HT-29 (cell line): Measurements from ENCODE around the gene MMP24. TPM values are rescaled to one million over a fixed set of nuclear protein-coding genes. Genes with fewer than 3 reads are reported as not detected.
A peak's percentile ranks its signal among the peaks of the same experiment; 100 is the strongest.
"Not testable (repeated sequence)": the region's sequence is repeated elsewhere in the genome, so short reads cannot be mapped to it uniquely, and the experiment has no call there.

ENCODE experiments used
- DNase-seq: peaks from one replicate; pipeline ENCODE4 v3.0.0-alpha.2; 2015; ENCODE audit warnings: low spot score
- small RNA-seq: library from RNA; depleted of rRNA; stranded (forward); fragments of <200 nt; gene quantifications from one replicate; pipeline ENCODE3, GENCODE V24; 2014
- total RNA-seq: library from RNA; depleted of rRNA; stranded (reverse); fragments of >200 nt; shearing (Covaris generic); gene quantifications from 2 replicates; pipeline ENCODE4 v1.2.3, GENCODE V29; 2014; rRNA removed

The MMP24 gene
- total RNA-seq, 1 experiment from 2014 or later, result 5.7 TPM

DNA sequence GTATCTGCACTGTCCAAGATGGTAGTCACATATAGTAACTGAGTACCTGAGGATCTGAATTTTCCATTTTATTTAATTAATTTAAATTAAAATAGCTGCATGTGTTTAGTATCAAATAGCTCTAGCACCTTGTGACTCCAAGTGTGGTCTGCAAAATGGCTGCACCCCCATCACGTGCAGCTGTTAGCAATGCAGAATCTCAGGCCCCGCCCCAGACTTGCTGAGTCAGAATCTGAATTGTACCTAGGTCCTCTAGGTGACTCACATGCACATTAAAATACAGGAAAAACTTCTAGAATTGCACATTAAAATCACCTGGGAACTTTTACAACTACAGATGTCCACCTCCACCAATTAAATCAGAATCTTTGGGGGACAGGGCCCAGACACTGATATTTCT is 84.9 kb downstream of the MMP24 start:
- peak; percentile 58 for DNase-seq

DNA sequence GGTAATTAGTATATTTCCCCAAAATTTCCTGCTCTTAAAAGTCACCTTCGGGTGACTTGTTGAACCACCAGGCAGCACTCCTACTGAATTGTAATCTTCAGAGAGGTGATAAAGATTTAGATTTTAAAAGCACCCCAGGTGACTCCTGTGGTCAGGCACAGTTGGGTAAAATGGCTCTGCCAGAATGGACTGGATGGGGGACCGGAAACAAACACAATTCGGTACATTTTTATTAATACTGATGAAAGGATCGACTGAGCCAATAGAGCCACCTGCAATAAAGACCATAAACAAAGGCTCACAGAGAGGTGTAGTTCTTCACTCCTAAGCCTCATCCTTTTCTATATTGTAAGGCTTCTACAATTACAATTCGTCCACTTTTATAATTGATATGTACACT is 85.3 kb downstream of the MMP24 start:
- no peak for DNase-seq

DNA sequence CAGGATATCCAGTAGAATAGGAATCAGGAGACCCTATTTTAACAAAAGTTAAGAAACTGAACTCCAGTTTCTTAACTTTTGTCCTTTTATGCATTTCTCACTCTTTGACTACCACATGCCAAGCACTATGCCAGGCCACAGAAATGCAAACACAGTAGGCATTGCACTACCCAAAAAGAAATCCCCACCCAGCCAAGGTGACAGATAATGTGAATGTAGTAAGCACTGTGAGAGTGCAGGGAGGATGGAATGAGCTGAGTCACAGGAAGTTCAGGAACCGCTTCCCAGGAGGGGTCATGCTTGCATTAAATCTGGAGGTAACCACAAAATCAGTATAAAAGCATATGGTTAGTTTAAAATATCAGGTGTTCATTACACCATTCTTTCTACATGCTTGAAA is 85.8 kb downstream of the MMP24 start:
- DNase-seq, result peak; percentile 89

DNA sequence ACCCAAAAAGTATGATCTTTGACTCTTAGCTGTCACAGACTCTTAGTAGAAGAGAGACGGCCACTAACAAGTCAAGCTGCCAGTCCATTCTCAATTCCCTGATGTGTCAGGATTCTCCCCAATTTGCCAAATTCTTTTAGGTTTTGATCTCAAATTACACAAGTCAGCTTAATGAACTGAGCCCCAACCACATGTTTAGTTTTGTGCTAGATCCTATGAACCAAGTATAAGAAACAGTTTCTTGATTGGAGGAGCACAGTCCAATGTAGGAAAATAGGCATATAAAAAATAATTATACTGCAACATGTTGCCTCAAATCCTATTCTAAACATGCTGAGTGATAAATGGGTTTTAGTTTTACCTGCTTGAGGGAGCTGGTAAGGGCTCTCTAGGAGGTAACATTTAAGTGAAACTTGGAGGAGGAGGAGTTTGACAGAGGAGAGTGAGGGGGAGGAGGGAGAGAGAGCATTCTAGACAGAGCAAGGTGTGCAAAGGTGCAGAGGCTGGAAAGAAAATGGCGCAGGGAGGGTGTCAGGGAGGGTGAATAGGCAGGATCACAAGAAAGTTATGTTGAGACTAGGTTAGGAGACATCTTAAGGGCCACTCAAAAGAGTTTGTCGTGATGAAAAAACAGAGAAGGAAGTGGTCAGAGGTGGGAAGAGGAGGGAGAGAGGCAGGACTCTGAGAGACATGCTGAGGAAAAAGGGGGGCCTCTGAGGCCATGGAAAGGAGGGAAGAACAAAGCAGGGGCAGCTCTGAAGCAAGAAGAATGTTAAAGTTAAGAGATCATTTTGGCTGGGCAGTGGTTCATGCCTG is 88.5 kb downstream of the MMP24 start:
- no peak for DNase-seq

DNA sequence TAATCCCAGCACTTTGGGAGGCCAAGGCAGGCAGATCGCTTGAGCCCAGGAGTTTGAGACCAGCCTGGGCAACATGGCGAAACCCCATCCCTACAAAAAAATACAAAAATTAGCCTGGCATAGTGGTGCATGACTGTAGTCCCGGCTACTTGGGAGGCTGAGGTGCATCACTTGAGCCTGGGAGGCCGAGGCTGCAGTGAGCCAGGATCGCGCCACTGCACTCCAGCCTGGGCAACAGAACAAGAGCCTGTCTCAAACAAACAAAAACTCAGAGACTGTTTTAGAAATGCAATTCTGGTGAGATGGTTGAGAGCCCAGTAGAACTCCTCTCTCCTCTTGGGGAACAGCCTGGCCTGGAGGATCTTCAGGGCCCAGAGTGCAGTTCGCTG is 89.1 kb downstream of the MMP24 start:
- DNase-seq, result not testable (repeated sequence)

DNA sequence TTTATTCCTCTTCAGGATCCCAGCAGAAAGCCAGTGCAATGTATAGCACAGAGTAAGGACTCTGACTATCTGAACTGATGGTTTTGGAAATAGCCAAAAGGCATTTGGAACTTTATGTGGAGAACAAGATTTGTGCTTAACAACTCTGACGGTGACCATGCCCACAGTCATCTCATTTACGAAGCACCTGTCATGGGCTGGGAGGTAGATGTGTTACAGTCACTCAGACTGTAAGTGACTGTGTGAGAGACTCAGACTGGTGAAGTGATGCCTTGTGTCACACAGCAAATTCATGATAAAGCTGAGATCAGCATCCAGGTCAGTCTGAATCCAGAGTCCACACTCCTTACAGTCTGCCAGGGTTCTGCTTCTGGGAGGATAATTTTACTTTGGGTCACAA is 89.6 kb downstream of the MMP24 start:
- no peak for DNase-seq

DNA sequence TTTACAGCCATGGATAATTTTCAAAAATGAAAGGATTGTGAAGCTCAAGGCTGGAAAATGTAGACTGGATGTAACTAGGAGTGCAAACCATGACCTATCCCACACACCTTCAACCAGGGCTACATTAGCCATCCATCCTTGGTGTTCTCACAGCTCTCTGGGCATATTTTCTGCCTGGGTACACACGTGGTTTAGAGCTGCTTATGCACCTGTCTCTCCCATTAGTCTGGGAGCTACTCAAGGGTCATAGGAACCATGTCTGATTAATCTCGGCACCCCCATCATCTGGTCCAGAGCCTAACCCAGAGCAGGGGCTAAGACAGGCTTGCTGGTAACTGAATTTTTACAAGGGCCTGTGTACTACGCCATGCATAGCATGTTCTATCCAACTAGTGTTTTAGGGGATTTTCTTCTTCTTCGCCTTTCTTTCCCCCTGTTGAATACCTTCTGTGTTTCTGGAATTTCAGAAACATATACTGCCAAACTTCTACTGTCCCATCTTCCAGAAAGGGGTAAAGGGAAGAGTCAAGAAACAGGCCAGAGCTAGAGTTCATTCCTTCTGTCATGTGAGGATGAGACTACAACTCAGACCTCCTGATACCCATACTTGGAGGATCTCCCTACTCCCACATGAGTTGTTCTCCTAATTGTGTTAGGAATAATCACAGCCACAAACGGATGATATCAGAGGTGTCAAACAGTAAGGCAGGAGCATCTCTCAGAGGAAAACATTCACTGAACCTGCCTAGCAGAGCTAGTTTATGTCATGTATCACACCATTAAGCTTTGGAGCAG is 91.1 kb downstream of the MMP24 start:
- no peak for DNase-seq

DNA sequence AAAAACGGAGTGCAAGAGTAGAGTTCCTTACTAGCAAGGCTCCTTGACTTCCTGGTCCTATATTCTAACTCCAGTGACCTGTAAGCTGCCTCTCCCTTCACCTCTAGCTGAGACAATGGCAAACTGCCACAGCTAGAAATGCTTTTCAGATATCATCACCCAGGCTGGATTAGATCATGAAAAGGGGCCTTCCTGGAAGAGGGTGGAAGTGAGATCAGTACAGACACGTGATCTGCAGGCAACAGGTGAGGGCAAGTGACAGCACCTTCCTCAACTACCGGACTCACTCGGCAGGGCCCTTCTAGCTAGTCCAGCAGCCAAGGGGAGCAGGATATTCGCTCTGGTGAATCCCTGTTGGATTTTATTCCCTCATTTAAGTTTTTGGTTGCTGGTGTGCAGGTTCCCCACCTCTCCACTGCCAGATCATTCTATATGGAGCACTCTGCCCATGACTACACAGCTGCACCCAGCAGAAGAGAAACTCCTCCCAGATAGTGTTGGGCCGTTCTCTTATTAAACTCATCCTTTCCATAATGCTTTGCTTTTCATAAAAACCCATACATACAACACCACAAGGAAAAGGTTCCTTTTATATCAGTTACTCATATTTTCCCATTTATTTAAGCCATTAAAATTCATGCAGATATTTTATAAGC is 92.1 kb downstream of the MMP24 start:
- DNase-seq, result peak; percentile 97

DNA sequence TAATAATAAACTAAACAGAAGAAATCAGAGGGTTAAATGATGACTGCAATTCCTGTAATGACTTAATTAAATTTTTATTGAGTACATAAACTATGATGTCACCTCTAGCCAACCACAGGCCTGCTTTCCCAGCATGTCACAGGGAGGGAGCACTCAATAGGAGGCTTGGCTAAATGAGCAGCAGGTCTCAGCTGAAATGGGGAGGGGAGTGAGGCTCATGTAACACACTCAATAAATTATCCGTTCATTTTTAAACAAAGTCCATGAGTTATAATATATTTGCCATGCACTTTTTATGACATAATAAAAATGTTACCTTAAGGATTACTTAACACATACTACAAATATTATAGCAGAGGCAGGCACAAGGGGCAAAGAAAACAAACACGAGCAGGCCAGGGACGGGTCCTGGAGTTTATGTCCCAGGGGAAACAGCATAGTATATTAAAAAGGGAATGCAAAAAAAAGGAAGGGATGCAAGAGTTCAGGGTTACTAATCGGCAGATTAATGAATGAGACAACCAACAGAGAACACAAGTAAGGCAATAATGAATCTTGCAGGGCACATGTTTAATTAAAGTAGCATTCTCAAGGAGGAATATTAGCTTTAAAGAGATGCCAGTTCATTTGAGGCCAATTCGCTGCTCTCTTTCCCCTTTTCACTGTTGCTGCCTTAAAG is 92.8 kb downstream of the MMP24 start:
- DNase-seq, result no peak

DNA sequence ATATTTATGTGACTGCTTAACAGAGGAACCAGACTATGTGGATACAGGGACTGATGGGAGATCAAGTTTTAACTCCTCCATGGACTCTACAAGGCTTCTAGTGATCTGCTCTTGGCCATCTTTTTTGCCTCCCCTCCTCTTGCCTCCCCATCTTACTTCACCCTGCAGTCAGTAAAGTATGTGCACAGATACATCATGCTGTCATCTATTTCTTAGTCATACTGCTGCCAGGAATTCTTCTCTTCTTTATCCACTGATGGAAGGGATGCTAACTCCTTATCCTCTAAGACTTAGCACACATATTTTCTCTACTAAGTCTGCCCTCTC is 93.3 kb downstream of the MMP24 start:
- no peak for DNase-seq

DNA sequence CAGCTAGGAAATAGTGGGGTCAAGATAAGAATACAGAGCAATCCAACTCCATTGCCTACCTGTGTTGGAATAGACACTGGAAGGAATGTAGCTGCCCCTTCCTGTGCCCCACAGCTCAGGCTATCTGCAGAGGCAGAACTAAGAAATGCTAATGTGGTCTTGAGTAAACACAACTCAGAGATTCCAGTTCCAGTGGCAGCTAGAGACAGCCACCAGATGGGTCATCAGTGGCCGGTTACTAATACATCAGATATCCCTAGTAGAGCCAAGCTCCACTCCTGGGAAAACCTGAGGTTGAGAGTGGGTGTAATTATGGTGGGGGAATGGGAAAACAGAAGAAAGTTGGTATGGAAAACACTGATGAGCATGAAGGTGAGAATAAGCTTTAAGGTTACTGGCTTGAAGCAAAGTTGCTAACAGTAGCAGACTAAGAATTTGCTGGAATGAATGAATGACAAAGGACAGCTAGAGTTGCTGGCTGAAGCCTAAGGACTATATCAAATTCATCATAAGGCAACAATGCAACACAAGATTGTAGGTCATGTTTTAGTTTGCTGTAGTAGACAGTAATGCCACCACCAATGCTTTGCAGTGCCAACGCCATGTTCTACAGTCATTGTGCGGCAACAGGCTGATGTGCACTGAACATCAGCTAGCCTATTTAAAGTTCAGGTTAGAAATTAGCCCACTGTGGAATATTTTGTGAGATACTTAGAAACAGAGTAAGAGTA is 94.1 kb downstream of the MMP24 start:
- peak; percentile 79 for DNase-seq

DNA sequence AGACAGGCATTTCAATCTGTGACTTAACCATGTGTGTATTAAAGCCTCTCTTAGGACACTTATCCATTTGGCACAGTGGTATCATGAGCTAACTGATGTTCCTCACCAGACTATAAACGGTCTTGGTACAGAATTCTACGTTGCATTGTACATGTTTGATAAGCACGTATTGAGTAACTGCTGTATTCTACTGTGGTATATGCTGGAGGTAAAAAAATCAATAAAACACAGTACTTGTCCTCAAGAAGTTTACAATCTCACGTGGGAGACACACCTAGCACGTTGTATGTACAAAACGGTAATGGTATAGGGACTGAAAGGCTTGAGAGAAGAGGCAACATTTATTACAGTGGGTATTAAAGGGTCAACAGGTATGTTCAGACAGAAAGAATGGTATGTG is 98.9 kb downstream of the MMP24 start:
- DNase-seq, result no peak

DNA sequence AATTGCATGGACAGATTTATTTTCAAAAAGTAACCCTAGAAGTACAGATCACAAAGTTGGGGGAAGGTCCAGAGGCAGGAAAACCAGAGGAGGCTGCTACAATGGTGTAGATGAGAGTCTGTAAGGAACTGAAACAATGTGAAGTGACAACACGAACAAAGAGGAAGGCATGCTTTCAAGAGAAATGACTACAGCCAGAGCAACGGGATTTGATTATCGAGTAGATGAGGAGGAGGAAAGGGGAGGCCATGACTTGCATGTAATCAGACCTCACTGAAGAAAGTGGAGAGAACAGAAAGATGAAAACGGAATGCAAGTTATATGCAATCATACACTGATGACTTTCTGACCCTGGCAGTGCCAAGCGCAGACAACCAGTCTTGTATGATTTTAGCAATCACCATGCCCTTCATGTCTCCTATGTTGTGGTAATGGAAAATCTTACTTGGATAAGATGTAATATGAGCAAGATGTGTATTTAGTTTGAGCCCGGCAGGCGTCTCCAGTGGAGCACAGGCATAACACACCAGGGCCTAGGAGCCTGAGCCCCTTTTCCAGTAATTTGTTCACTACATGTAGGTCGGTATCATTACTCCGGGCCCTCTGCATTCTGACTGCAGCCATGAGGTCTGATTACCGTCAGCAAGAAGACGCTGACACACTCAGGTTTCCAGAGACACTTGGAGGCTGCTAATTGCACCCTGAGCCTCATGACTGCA is 99.7 kb downstream of the MMP24 start:
- DNase-seq, result no peak

Small RNAs within 50 kb of the gene (small RNA-seq; reads per million reads assigned to genes)
- gene MT1P3, result not detected
- not detected for gene RNA5SP483

Other genes with a start within 250 kb of the MMP24 start
- 54.6 and 57.2 TPM in 2 replicates for gene TRPC4AP, start 133.9 kb upstream of the MMP24 start, total RNA-seq
- 32.0 and 38.0 TPM in 2 replicates for gene EDEM2, start 79.4 kb upstream of the MMP24 start, total RNA-seq
- gene PROCR, start 54.6 kb upstream of the MMP24 start, total RNA-seq, result 117 and 130 TPM in 2 replicates
- 31.6 and 40.1 TPM in 2 replicates for gene MMP24OS, start 51.4 kb downstream of the MMP24 start, total RNA-seq
- 508 and 511 TPM in 2 replicates for gene EIF6, start 58.1 kb downstream of the MMP24 start, total RNA-seq
- 0.37 and 0.81 TPM in 2 replicates for gene FAM83C, start 65.7 kb downstream of the MMP24 start, total RNA-seq
- 39.1 and 57.3 TPM in 2 replicates for gene UQCC1, start 185.3 kb downstream of the MMP24 start, total RNA-seq
- gene GDF5, start 211.5 kb downstream of the MMP24 start, total RNA-seq, result not detected in 2 replicates
- 19.2 and 30.2 TPM in 2 replicates for gene CEP250, start 228.9 kb downstream of the MMP24 start, total RNA-seq